ENCODE data around the gene ZNF407.

The ZNF407 gene

DNA sequence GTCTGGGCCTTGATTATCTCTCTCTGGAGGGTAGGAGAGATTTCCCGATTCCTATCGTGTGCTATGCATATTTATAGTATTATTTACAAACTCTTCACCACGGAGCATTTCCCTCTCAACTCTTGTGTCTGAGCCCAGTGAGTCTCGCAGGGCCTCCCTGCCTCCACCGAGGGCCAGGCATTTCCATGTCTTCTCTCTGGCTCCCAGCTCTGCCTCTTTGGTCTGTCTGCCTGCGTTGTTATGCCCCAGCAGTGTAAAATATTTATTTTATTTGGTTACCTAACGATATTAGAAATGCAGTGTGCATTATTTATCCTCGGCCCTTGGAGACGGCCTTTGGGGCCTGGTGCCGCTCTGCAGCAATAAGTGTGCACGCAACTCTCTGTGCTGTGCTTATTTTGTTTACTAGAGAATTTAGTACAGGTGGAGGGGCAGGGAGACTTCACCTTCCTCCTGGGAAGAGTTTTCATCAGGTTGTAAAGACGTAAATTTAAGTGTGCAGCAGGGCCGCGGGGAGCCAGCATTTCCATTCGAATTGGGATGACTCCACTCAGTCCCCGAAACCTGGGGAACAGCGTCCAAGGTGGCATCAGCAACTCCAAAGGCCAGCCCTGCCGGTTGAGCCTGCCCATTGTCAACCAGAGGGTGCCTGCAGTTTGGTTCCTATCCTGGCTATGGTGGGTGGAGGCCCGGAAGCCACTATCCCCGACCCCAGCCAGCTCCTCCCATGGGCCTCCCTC is 511.1 kb downstream of the ZNF407 start:
- in situ Hi-C loops (cut with HindIII; ENCODE audit: low sequenced_read_pairs) = no loop called here

DNA sequence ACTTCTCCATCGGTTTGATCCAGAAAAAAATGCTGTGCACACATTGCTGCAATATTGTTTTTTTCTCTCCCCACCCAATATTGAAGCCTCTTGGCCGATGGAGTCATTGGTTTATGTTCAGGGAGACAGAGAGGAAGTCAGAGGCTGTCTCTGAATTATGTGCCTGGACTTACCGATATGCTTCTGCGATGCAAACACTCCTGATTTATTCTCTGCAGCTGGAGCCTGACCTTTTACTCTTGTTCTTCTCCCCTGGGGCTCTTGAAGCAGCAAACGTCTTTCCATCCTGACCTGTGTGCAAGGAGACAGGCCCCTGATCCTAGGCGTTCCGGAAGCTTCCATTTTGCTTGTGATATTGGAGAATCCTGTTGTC is 511.6 kb downstream of the ZNF407 start:
- in situ Hi-C loops (cut with HindIII; ENCODE audit: low sequenced_read_pairs) = no loop called here

DNA sequence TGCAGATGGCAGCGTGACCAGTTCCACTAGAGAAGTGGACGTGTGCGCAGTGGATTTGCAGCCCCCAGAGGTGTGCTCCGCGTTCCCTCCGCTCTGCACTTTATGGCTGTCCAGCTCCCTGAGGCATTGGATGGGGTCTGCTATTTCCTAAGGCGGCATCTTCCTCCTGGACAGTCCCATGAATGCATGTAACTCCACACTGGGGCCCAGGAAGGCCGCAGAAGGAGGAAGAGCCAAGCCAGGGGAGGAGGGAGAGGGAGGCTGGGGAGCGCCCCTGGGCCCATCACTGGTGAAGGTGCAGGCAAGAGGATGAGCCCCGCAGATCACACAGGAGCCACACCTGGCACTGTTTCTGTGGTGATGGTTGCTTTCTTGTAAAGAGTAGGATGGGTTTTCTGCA is 512.1 kb downstream of the ZNF407 start:
- in situ Hi-C loops (cut with HindIII; ENCODE audit: low sequenced_read_pairs) = no loop called here

DNA sequence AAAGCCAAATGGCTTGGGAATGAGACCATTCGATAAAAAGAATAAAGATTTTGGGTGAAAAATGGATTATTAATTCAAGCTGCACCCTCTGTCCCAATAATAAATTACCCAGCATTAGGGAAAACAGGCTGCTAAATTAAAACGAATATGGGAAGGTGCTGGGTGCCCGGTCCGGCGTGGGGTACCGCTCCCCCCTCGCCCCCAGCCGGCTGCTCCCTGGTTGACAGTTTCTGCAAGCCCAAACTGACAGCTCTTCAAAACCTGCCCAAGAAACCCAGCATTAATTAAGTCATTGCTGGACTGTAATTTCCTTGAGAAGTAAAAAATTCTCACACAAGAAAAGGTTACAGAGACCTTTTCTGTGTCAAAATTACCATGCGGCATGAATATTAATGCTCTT is 512.6 kb downstream of the ZNF407 start:
- in situ Hi-C loops (cut with HindIII; ENCODE audit: low sequenced_read_pairs) = no loop called here

DNA sequence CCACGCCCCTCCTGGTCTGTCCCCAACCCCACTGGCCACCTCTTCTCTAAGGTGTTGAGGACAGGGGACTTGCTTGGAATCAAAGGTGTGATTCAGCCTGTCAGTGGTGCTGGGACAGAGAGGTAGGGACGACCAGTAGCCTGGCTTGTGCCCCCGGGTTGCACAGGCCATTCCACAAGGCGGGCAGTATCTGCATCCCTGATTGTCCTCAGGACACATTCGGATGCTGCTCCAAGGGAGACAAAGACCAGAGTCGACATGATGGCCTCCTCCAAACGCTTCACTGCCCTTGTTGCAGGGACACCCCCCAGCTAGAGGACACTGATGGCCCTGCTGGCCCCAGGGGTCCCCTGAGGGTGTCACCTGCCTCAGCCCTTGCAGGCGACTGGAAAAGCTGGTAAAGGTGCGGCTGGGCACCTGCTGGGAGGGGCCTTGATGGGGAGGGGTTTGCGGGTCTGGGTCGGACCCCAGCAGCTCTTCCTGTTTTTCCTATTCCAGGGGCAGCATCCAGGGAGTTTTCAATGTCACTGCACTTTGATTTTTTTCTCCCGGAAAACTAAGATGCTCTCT is 513.3 kb downstream of the ZNF407 start:
- in situ Hi-C loops (cut with HindIII; ENCODE audit: low sequenced_read_pairs) = no loop called here

DNA sequence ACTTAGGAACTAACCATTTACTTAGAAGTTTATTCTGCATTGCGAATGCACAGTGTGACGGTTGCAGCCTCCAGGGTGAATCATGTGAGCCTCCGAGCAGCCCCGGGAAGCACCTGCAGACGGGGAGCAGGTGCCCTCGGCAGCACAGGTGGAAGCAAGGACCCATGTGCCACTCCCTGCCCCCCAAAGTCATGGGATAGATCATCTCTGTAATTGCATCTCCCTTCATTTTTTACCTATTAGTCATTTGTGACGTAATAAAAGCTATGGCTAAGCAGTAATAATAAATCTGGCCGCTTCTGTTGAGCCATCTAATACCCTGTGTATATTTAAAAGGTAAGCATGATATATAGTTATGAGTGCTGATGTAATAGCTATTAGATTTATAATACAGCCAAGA is 514.1 kb downstream of the ZNF407 start:
- in situ Hi-C loops (cut with HindIII; ENCODE audit: low sequenced_read_pairs) = no loop called here

DNA sequence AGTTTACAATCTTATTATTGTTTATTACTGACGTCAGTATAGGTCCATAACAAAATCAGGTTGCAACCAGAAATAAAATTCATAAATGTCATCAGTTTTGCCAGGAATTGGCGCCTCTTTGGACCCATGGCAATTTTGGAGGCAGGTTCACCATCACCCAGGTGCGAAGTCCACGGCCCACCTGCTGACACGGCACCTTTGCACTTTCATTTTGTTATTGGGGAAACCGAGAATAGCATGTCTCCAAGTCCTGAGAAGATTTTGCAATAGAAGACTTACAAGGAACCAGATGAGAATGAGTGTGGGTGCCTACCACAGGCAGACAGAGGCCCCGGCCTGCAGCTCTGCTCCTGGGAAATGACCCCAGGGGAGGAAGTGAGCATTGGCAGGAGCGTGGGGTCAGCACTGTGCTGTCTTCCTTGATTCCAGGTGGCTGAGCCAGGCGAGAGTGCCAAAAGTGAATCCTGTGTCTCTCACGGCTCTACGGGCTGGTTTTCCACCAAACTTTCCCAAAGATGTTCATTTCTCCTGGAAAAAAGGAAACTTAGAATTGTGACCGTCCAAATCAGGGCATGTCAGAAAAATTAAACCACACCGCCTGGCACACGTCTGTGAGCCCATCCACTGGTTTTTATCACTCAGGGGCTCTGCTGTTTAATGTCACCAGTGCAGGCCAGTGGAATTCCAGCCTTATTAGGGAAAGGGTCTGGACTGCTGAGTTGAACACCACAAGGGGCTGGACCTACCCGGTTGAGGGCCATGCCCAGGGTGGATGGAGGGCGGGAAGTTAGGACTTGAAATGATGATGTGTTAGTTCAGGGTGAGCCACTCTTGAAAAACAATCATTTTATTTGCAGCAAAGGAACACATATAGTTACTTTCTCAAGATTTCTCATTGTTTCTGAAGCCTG is 514.8 kb downstream of the ZNF407 start:
- in situ Hi-C loops (cut with HindIII; ENCODE audit: low sequenced_read_pairs) = no loop called here

DNA sequence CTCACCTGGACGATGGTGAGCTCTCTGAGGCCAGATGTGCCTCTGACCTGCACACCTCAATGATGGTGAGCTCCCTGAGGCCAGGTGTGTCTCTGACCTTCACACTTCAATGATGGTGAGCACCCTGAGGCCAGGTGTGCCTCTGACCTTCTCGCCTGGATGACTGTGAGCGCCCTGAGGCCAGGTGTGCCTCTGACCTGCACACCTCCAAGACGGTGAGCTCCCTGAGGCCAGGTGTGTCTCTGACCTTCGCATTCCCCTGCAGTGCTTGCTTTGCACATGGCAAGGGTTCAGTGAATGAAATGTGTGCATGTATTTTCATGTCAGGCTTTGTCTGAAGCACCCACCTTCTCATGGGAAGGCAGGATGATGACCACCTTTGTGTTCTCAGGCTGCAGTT is 515.8 kb downstream of the ZNF407 start:
- in situ Hi-C loops (cut with HindIII; ENCODE audit: low sequenced_read_pairs) = no loop called here

DNA sequence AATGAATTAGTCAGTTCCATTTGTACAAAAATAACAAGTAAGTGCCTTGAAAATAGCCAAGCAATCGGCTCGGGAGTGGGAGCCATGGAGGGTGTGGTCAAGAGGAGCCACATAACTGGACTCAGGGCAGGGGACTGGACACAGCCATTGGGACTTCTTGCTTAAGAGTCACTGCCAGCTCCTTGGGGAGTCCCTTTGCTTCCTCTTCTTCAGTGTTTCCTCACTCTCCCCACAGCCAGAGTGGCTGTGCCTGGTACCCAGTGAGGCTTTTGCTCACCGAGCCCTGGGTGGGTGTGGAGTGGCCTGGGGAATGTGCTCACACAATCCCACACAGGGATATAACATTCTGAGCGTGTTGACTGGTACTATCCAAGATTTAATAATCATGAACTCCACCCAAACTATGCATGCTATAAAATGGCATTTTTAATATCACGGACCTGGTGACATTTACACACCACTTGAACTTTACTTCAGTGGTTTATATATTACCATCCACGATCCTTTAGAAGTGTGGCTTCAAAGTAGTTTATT is 516.6 kb downstream of the ZNF407 start:
- in situ Hi-C loops (cut with HindIII; ENCODE audit: low sequenced_read_pairs) = no loop called here
